Suprapubic skin (tissue), 3 donors: ENCODE measurements around the gene WNK1.

ENCODE experiments used
- POLR2A ChIP-seq, 2 donors: fragments of 450-650 bp; IDR thresholded peaks; one replicate each; pipeline ENCODE4 v1.6.1; 2017; ENCODE audit warnings: antibody characterized with exemption in 2 of 2, mild to moderate bottlenecking in 2 of 2, moderate library complexity in 2 of 2
- TF ChIP-seq, protein P1 (sequence below), 2 donors: fragments of 200-600 bp in 1 of 2; fragments of 450-650 bp in 1 of 2; sonication (generic) in 1 of 2; IDR thresholded peaks; one replicate each; pipeline ENCODE4 v1.5.1; 2016 to 2019; ENCODE audit warnings: antibody characterized with exemption in 2 of 2, mild to moderate bottlenecking in 1 of 2, moderate library complexity in 1 of 2

DNA sequence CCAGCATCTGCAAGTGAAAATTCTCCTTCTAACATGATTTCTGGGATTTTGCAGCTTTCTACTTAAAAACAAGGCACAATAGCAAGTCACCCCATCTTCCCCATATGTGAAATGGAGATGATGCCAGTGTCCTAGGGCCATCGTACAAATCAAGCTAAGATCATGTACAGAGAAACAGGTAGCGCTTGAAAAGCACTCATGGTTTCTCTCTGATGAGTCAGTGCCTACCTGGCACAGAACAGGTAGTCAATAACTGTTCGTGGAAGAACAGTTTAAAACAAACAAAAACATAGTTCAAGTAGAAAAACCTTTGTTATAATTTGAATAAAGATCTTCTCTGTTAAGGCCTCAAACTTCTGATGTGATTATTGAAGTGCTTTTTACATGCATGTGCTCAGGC lies 150.2 kb downstream of the WNK1 start:
- TF ChIP-seq, protein P1, sequence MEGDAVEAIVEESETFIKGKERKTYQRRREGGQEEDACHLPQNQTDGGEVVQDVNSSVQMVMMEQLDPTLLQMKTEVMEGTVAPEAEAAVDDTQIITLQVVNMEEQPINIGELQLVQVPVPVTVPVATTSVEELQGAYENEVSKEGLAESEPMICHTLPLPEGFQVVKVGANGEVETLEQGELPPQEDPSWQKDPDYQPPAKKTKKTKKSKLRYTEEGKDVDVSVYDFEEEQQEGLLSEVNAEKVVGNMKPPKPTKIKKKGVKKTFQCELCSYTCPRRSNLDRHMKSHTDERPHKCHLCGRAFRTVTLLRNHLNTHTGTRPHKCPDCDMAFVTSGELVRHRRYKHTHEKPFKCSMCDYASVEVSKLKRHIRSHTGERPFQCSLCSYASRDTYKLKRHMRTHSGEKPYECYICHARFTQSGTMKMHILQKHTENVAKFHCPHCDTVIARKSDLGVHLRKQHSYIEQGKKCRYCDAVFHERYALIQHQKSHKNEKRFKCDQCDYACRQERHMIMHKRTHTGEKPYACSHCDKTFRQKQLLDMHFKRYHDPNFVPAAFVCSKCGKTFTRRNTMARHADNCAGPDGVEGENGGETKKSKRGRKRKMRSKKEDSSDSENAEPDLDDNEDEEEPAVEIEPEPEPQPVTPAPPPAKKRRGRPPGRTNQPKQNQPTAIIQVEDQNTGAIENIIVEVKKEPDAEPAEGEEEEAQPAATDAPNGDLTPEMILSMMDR (IDR thresholded peaks at IDR 0.05): no peak
- TF ChIP-seq POLR2A (IDR thresholded peaks at IDR 0.05): no peak
